ENCODE results near the gene UCKL1.
A peak's percentile ranks its signal among the peaks of the same experiment; 100 is the strongest.

Gene UCKL1

DNA sequence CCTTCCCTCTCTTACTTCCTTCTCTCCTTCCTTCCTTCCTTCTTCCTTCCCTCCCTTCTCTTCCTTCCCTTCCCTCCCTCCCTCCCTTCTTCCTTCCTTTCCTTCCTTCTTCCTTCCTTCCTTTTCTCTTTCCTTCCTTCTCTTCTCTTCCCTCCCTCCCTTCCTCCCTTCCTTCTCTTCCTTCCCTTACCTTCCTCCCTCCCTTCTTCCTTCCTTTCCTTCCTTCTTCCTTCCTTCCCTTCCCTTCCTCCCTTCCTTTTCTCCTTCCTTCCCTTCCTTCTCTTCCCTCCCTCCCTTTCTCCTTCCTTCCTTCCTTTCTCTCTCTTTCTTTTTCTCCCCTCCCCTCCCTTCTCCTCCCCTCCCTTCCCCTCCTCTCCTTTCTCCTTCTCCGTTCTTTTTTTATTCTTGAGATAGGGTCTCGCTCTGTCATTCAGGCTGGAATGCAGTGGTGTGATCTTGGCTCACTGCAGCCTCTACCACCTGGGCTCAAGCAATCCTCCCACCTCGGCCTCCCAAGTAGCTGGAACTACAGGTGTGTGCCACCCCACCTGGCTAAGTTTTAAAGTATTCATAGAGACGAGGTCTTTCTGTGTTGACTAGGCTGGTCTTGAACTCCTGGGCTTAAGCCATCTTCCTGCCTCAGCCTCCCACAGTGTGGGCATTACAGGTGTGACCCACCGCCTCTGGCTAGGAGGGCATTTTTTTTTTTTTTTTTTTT is 14.7 kb upstream of the UCKL1 start:
- TF ChIP-seq, protein P1, sequence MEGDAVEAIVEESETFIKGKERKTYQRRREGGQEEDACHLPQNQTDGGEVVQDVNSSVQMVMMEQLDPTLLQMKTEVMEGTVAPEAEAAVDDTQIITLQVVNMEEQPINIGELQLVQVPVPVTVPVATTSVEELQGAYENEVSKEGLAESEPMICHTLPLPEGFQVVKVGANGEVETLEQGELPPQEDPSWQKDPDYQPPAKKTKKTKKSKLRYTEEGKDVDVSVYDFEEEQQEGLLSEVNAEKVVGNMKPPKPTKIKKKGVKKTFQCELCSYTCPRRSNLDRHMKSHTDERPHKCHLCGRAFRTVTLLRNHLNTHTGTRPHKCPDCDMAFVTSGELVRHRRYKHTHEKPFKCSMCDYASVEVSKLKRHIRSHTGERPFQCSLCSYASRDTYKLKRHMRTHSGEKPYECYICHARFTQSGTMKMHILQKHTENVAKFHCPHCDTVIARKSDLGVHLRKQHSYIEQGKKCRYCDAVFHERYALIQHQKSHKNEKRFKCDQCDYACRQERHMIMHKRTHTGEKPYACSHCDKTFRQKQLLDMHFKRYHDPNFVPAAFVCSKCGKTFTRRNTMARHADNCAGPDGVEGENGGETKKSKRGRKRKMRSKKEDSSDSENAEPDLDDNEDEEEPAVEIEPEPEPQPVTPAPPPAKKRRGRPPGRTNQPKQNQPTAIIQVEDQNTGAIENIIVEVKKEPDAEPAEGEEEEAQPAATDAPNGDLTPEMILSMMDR (IDR thresholded peaks at IDR 0.05; ENCODE audit: low read length) = no peak
- TF ChIP-seq EZH2phosphoT487 (IDR thresholded peaks at IDR 0.05; ENCODE audit: low read length) (no peak), EZH2 (optimal IDR thresholded peaks at IDR 0.05; ENCODE audit: low read depth, low read length) (no peak)
- no peak overlapping the region for H3K27ac ChIP-seq (ENCODE audit: low read length)
- no peak for DNase-seq
- H4K20me1 ChIP-seq (ENCODE audit: insufficient read depth, low read length) = no peaks in the 10 kb centered on the region
- no peak overlapping the region for H2AFZ ChIP-seq (ENCODE audit: low read length)
- H3K9me3 ChIP-seq (replicated peaks; ENCODE audit: insufficient read depth, low read length) = no peaks in the 10 kb centered on the region
- H3K4me3 ChIP-seq (ENCODE audit: low read length) = no peak overlapping the region
- H3K9ac ChIP-seq (ENCODE audit: low read length) = no peak overlapping the region
- no peaks in the 10 kb centered on the region for H3K36me3 ChIP-seq (replicated peaks; ENCODE audit: insufficient read depth, low read length)
- peaks cover 8% of the 10 kb centered on the region for H3K79me2 ChIP-seq (ENCODE audit: low read length)
- H3K4me1 ChIP-seq (ENCODE audit: low read length) = peaks cover 9% of the 10 kb centered on the region
- H3K27me3 ChIP-seq (replicated peaks; ENCODE audit: insufficient read depth, low read length) = peaks cover 5% of the 10 kb centered on the region; the same call in 1 of the 2 replicates
- no peak overlapping the region for H3K4me2 ChIP-seq (ENCODE audit: low read depth, low read length)
- H3F3A ChIP-seq (ENCODE audit: insufficient read depth, low read length) = no peaks in the 10 kb centered on the region; the same call in 1 of the 2 replicates
- H3K9me2 ChIP-seq (replicated peaks; ENCODE audit: insufficient read depth, low read length) = no peaks in the 10 kb centered on the region

DNA sequence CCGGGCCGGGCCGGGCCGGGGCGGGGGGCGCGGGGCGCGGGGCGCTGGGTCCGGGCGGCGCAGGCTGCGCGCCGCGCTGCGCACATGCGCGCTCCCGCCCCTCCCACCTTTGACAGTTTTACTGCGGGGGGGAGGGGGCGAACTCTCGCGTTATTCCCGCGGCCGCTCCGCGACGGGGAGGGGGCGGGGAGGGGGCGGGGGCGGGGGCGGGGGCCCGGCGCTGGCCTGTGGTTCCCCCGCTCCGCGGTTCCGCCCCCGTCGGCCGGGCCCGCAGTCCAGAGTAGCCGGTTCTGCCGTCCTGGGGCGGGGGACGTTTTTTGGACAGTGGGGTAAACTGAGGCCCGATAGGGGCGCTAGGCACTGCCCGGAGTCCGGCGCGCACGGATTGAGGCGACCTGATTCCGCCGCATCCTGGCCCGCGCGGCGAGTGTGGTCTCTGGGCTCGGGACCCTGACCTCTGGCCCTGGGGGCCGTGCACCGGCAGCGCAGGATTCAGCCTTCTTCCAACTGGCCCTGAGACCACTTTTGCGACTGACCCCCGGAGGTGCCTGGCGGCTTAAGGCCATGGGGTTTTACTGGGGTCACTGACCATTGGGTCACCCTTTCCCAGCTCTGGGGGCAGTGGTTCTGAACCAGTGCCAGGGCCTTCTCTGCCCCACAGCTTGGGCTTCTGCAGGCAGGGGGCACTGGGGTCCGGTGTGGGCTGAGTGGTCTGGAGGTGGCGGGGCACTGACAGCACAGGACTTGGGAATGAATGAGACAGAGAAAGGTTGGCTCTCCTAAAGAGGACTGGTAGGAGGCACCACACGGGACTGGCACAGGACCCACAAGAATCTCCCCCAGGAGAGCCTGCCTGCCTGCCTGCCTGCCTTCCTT is 13.9 kb upstream of the UCKL1 start, which contains the start of gene ZNF512B:
Gene ZNF512B, minus strand, starts transcription at position 93 of the 876 bp plus-strand sequence. CDS start 1,980 bp downstream, outside the sequence.
- Histone ChIP-seq H4K20me1 (ENCODE audit: insufficient read depth, low read length) (no peaks in the 10 kb centered on the region), H3K36me3 (replicated peaks; ENCODE audit: insufficient read depth, low read length) (no peaks in the 10 kb centered on the region), H3K4me3 (ENCODE audit: low read length) (peak within 1 kb of the TSS; percentile 53), H3K9me3 (replicated peaks; ENCODE audit: insufficient read depth, low read length) (no peaks in the 10 kb centered on the region), H3F3A (ENCODE audit: insufficient read depth, low read length) (no peaks in the 10 kb centered on the region; the same call in 1 of the 2 replicates), H2AFZ (ENCODE audit: low read length) (peak within 1 kb of the TSS; percentile 71), H3K27me3 (replicated peaks; ENCODE audit: insufficient read depth, low read length) (peaks cover 5% of the 10 kb centered on the region; the same call in 1 of the 2 replicates), H3K79me2 (ENCODE audit: low read length) (peaks cover 8% of the 10 kb centered on the region), H3K4me1 (ENCODE audit: low read length) (peaks cover 9% of the 10 kb centered on the region), H3K4me2 (ENCODE audit: low read depth, low read length) (peak within 1 kb of the TSS; percentile 89), H3K9me2 (replicated peaks; ENCODE audit: insufficient read depth, low read length) (no peaks in the 10 kb centered on the region), H3K9ac (ENCODE audit: low read length) (peak within 1 kb of the TSS; percentile 52; the same call in 1 of the 2 replicates), H3K27ac (ENCODE audit: low read length) (no peak within 1 kb of the TSS)
- DNase-seq = peak; percentile 57
- TF ChIP-seq, protein P1 (IDR thresholded peaks at IDR 0.05; ENCODE audit: low read length) = no peak
- no peak for TF ChIP-seq EZH2 (optimal IDR thresholded peaks at IDR 0.05; ENCODE audit: low read depth, low read length)
- no peak for TF ChIP-seq EZH2phosphoT487 (IDR thresholded peaks at IDR 0.05; ENCODE audit: low read length)

DNA sequence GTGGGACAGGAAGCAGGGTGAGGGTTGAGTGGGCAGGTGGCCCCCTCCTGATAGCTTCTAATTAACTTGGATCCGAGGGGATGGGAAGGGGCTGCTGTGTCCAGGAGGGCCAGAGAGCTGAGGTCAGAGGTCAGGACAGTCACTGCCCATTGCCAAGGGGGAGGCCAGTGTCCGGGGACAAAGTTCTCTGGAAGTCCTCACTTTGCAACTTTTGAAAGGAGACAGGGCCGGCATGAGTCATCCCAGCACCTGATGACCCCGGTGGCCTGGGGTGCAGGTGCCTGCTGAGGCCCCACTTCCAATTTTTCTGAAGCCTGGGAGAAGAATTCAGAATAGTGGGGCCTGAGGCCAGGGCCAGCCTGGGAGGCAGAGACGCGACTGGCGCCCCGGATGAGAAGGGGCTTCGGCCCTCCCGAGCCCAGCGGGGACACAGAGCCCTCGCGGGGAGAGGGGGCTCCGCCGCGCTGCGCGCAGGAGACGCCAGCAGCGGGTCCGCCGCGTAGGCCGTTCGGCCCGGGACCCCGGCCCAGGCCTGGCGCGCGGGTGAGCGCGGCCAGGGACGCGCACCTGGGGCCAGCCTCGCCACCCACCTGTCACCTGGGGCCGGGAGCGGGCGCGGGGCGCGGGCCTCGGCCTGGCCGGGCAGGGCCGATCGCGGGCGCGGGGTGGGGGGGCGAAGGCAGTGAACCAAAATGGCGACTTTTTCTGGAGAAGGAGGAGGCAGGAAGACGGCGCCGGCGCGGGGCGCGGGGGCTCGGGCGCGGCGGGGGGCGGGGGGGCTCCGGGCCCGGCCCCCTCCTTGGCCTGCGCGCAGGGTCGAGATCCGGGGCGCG is 12.9 kb upstream of the UCKL1 start:
- no peak overlapping the region for H3K27ac ChIP-seq (ENCODE audit: low read length)
- H3F3A ChIP-seq (ENCODE audit: insufficient read depth, low read length) = no peaks in the 10 kb centered on the region; the same call in 1 of the 2 replicates
- peaks cover 8% of the 10 kb centered on the region for H3K79me2 ChIP-seq (ENCODE audit: low read length)
- H4K20me1 ChIP-seq (ENCODE audit: insufficient read depth, low read length) = no peaks in the 10 kb centered on the region
- no peaks in the 10 kb centered on the region for H3K9me3 ChIP-seq (replicated peaks; ENCODE audit: insufficient read depth, low read length)
- peak overlapping the region; percentile 53 for H3K4me3 ChIP-seq (ENCODE audit: low read length)
- H3K4me1 ChIP-seq (ENCODE audit: low read length) = peaks cover 9% of the 10 kb centered on the region
- no peaks in the 10 kb centered on the region for H3K36me3 ChIP-seq (replicated peaks; ENCODE audit: insufficient read depth, low read length)
- H3K9ac ChIP-seq (ENCODE audit: low read length) = peak overlapping the region; percentile 52; the same call in 1 of the 2 replicates
- DNase-seq = no peak
- no peak for TF ChIP-seq EZH2 (optimal IDR thresholded peaks at IDR 0.05; ENCODE audit: low read depth, low read length)
- TF ChIP-seq, protein P1 (IDR thresholded peaks at IDR 0.05; ENCODE audit: low read length) = no peak
- TF ChIP-seq EZH2phosphoT487 (IDR thresholded peaks at IDR 0.05; ENCODE audit: low read length) = no peak
- no peak overlapping the region for H2AFZ ChIP-seq (ENCODE audit: low read length)
- peaks cover 5% of the 10 kb centered on the region; the same call in 1 of the 2 replicates for H3K27me3 ChIP-seq (replicated peaks; ENCODE audit: insufficient read depth, low read length)
- H3K9me2 ChIP-seq (replicated peaks; ENCODE audit: insufficient read depth, low read length) = no peaks in the 10 kb centered on the region
- H3K4me2 ChIP-seq (ENCODE audit: low read depth, low read length) = peak overlapping the region; percentile 58
